HG03097 (cell line): ENCODE results near the gene TMEM120A.

Source experiments
- ATAC-seq: cut with Tn5 transposase; IDR thresholded peaks from one replicate; pipeline ENCODE4 v1.9.1; 2021; ENCODE audit not compliant: unreplicated experiment, low FRiP score

TMEM120A gene

GRCh38 chr7:75981453-75982305 is 12.7 kb downstream of the TMEM120A start:
- ATAC-seq = no peak

GRCh38 chr7:75981203-75981452 is 13.3 kb downstream of the TMEM120A start:
- no peak for ATAC-seq

- no peak for ATAC-seq
Observed at GRCh38 chr7:75980430-75981202, 13.8 kb downstream of the TMEM120A start.

- ATAC-seq = no peak
Observed at GRCh38 chr7:75979759-75980429, 14.5 kb downstream of the TMEM120A start.

- no peak for ATAC-seq
Observed at GRCh38 chr7:75977743-75978142, 16.7 kb downstream of the TMEM120A start.

GRCh38 chr7:75971961-75972763 is 22.2 kb downstream of the TMEM120A start:
- ATAC-seq = no peak

- ATAC-seq = no peak
Observed at GRCh38 chr7:75971309-75971960, 23.0 kb downstream of the TMEM120A start.

GRCh38 chr7:75969704-75970498 is 24.5 kb downstream of the TMEM120A start:
- no peak for ATAC-seq

- no peak for ATAC-seq
Observed at GRCh38 chr7:75969182-75969581, 25.2 kb downstream of the TMEM120A start.

GRCh38 chr7:75968561-75969001 is 25.8 kb downstream of the TMEM120A start:
- no peak for ATAC-seq

- ATAC-seq = no peak
Observed at GRCh38 chr7:75968012-75968411, 26.4 kb downstream of the TMEM120A start.

- ATAC-seq = no peak
Observed at GRCh38 chr7:75967487-75967997, 26.9 kb downstream of the TMEM120A start.

GRCh38 chr7:75967055-75967454 is 27.3 kb downstream of the TMEM120A start:
- no peak for ATAC-seq

- ATAC-seq = no peak
Observed at GRCh38 chr7:75966190-75966961, 28.0 kb downstream of the TMEM120A start.

GRCh38 chr7:75965617-75966016 is 28.8 kb downstream of the TMEM120A start:
- ATAC-seq = no peak

- no peak for ATAC-seq
Observed at GRCh38 chr7:75963381-75963995, 30.9 kb downstream of the TMEM120A start.

GRCh38 chr7:75962607-75963380 is 31.6 kb downstream of the TMEM120A start:
- no peak for ATAC-seq
